ENCODE results near the gene SRPK2.
"Not testable (repeated sequence)": the region's sequence is repeated elsewhere in the genome, so short reads cannot be mapped to it uniquely, and the experiment has no call there.

Gene SRPK2

GRCh38 chr7:105215821-105216220, 172.9 kb downstream of the SRPK2 start:
- DNase-seq = no peak

GRCh38 chr7:105215182-105215581, 173.5 kb downstream of the SRPK2 start:
- no peak for DNase-seq

GRCh38 chr7:105213611-105214010, 175.1 kb downstream of the SRPK2 start:
- no peak for DNase-seq

- no peak for DNase-seq
These were observed 176.5 kb downstream of the SRPK2 start for GRCh38 chr7:105212212-105212611.

GRCh38 chr7:105210721-105211205, 178.0 kb downstream of the SRPK2 start:
- no peak for DNase-seq

- DNase-seq = no peak
These were observed 178.9 kb downstream of the SRPK2 start for GRCh38 chr7:105209870-105210269.

GRCh38 chr7:105209433-105209832, 179.3 kb downstream of the SRPK2 start:
- DNase-seq = no peak

GRCh38 chr7:105206985-105207384, 181.7 kb downstream of the SRPK2 start:
- DNase-seq = no peak

- DNase-seq = peak; percentile 49
These were observed 183.0 kb downstream of the SRPK2 start for GRCh38 chr7:105205592-105206237.

GRCh38 chr7:105204953-105205352, 183.8 kb downstream of the SRPK2 start:
- DNase-seq = no peak

- no peak for DNase-seq
These were observed 184.2 kb downstream of the SRPK2 start for GRCh38 chr7:105204520-105204919.

GRCh38 chr7:105202616-105203015, 186.1 kb downstream of the SRPK2 start:
- no peak for DNase-seq

GRCh38 chr7:105199386-105199785, 189.3 kb downstream of the SRPK2 start:
- DNase-seq = no peak

GRCh38 chr7:105198223-105198622, 190.5 kb downstream of the SRPK2 start:
- DNase-seq = no peak

- no peak for DNase-seq
These were observed 192.2 kb downstream of the SRPK2 start for GRCh38 chr7:105196473-105196872.

GRCh38 chr7:105195891-105196290, 192.8 kb downstream of the SRPK2 start:
- DNase-seq = no peak

- DNase-seq = not testable (repeated sequence)
These were observed 193.8 kb downstream of the SRPK2 start for GRCh38 chr7:105194959-105195358.

GRCh38 chr7:105191331-105191730, 197.4 kb downstream of the SRPK2 start:
- DNase-seq = no peak

- no peak for DNase-seq
These were observed 198.7 kb downstream of the SRPK2 start for GRCh38 chr7:105189859-105190492.

- no peak for DNase-seq
These were observed 200.5 kb downstream of the SRPK2 start for GRCh38 chr7:105188201-105188600.

- DNase-seq = no peak
These were observed 201.2 kb downstream of the SRPK2 start for GRCh38 chr7:105187302-105188169.

GRCh38 chr7:105185290-105186010, 203.3 kb downstream of the SRPK2 start:
- DNase-seq = no peak

- no peak for DNase-seq
These were observed 208.7 kb downstream of the SRPK2 start for GRCh38 chr7:105180002-105180401.

Measured in stimulated activated CD8-positive, alpha-beta memory T cell treated with anti-CD3 and anti-CD28 coated beads, Interleukin-4, amount 100 ng/mL, for 48 hours (primary cell).